ENCODE data around the gene LDHA. TPM values are rescaled to one million over a fixed set of nuclear protein-coding genes. Genes with fewer than 3 reads are reported as not detected.

Gene LDHA
- total and polyA plus RNA-seq, 2 of the 8 experiments (the other 6 are each of a cell fraction or from before 2014, with no cell fraction given), result 443 to 486 TPM

GRCh38 chr11:18455686-18456372 is 61.5 kb downstream of the LDHA start, which contains the start of gene LDHAL6A:
Gene LDHAL6A, plus strand, starts transcription at chr11:18455856. Its CDS starts 825 bp downstream, at chr11:18456681.
- Histone ChIP-seq H3K36me3 (ENCODE audit: control insufficient read depth in 2 of 4, insufficient read depth in 4 of 4, low read length in 3 of 4) (no peaks in the 10 kb centered on the region), H4K20me1 (replicated peaks in 1 of 2; ENCODE audit: control insufficient read depth in 1 of 2, insufficient read depth in 2 of 2, low read length in 2 of 2) (no peaks in the 10 kb centered on the region), H2BK120ac (replicated peaks; ENCODE audit: low read depth, low read length) (no peak within 1 kb of the TSS), H2BK15ac (ENCODE audit: low read length) (no peak within 1 kb of the TSS), H3K4me3 (ENCODE audit: extremely low read depth in 1 of 4, insufficient read depth in 2 of 4, low read depth in 3 of 4, low read length in 4 of 4) (no peak within 1 kb of the TSS), H3K23ac (ENCODE audit: insufficient read length) (no peak within 1 kb of the TSS), H2BK20ac (ENCODE audit: low read length) (no peak within 1 kb of the TSS), H3K4me1 (replicated peaks in 1 of 4; ENCODE audit: control insufficient read depth in 3 of 4, insufficient read depth in 4 of 4, low read length in 3 of 4) (no peaks in the 10 kb centered on the region), H3K14ac (ENCODE audit: insufficient read length) (no peak within 1 kb of the TSS), H4K91ac (replicated peaks; ENCODE audit: insufficient read length, low read length) (no peak within 1 kb of the TSS), H3K18ac (ENCODE audit: extremely low read depth, low read length) (no peak within 1 kb of the TSS), H4K8ac (ENCODE audit: extremely low read depth, insufficient read depth, low read length) (peak within 1 kb of the TSS; percentile 51), H3K79me2 (ENCODE audit: control insufficient read depth in 1 of 2, insufficient read depth in 2 of 2, low read length in 2 of 2) (no peaks in the 10 kb centered on the region), H4K5ac (ENCODE audit: insufficient read length, low read depth, low read length) (no peak within 1 kb of the TSS), H3K4ac (replicated peaks; ENCODE audit: insufficient read length, low read depth, low read length) (no peak within 1 kb of the TSS), H2AFZ (ENCODE audit: low read length) (no peak within 1 kb of the TSS), H2BK5ac (ENCODE audit: low read depth, low read length) (no peak within 1 kb of the TSS), H2BK12ac (ENCODE audit: low read depth, low read length) (0 out of 2 replicates have a peak within 1 kb of the TSS, but pooled peaks have one; percentile 4), H3K4me2 (ENCODE audit: insufficient read depth in 1 of 2, low read depth in 2 of 2, low read length in 2 of 2) (no peak within 1 kb of the TSS), H3K9me3 (ENCODE audit: insufficient read depth in 2 of 2, low read depth in 1 of 2, low read length in 1 of 2) (no peaks in the 10 kb centered on the region), H3K27ac (ENCODE audit: low read depth, low read length) (no peak within 1 kb of the TSS), H2AK5ac (ENCODE audit: low read depth, low read length) (no peak within 1 kb of the TSS), H3K9ac (replicated peaks in 1 of 4; ENCODE audit: extremely low read depth in 1 of 4, low read depth in 3 of 4, low read length in 3 of 4) (no peak within 1 kb of the TSS), H3K27me3 (replicated peaks in 1 of 4; ENCODE audit: control insufficient read depth in 3 of 4, extremely low read depth in 1 of 4, insufficient read depth in 3 of 4, low read length in 3 of 4) (no peaks in the 10 kb centered on the region), H3K23me2 (ENCODE audit: low read depth, low read length) (no peaks in the 10 kb centered on the region), H3K56ac (replicated peaks; ENCODE audit: insufficient read length, low read depth, low read length) (no peak within 1 kb of the TSS), H3K79me1 (ENCODE audit: low read depth, low read length) (no peaks in the 10 kb centered on the region)
- 93% methylated on average over 28 of the region's 47 CpGs; no CpG with 5 or more reads in 1 of the 2 experiments for WGBS, 2 experiments (ENCODE audit: extremely low coverage in 1 of 2, insufficient coverage in 1 of 2, insufficient read length in 1 of 2, insufficient replicate concordance in 2 of 2, low coverage in 1 of 2, low lambda C conversion rate in 2 of 2, missing lambda C conversion rate in 1 of 2)
- POLR2A ChIA-PET (ENCODE audit: partially characterized antibody), result interaction anchor here (0.7 to 1.1 kb wide), 3 partner anchors 71 to 179 kb away, joined by 3 to 4 read pairs (median 3); partner anchors contain the start of genes SPTY2D1 and TSG101
- DNase-seq (ENCODE audit: low read depth in 1 of 2, low spot score in 2 of 2), result peak in 1 of 2 experiments; percentile 53
- CTCF ChIA-PET (ENCODE audit: partially characterized antibody), result interaction anchor here (0.5 to 1.9 kb wide), 4 partner anchors 10 to 52 kb away, joined by 3 to 6 read pairs (median 4); no protein-coding TSS in a partner anchor
- FAIRE-seq, result no peak
- TF ChIP-seq RAD21 (IDR thresholded peaks at IDR 0.05 in 1 of 2, conservative IDR thresholded peaks at IDR 0.05 in 1 of 2; ENCODE audit: low read depth in 2 of 2, low read length in 2 of 2), result peak in 1 of 2 experiments; percentile 16; a peak in 1 of 4 replicates
- TF ChIP-seq CTCF (IDR thresholded peaks at IDR 0.05; ENCODE audit: control extremely low read depth in 1 of 3, insufficient read depth in 1 of 3, low read depth in 1 of 3, low read length in 3 of 3), result peak in 2 of 3 experiments; percentile 23 to 33; a peak in 2 of 4 replicates
- TF ChIP-seq BACH1 (IDR thresholded peaks at IDR 0.05; ENCODE audit: low read length), result 0 out of 2 replicates have a peak, but pooled peaks have one; percentile 44
- peak; percentile 87 for TF ChIP-seq E2F6 (IDR thresholded peaks at IDR 0.05)
- TF ChIP-seq, protein P1, sequence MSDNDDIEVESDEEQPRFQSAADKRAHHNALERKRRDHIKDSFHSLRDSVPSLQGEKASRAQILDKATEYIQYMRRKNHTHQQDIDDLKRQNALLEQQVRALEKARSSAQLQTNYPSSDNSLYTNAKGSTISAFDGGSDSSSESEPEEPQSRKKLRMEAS (IDR thresholded peaks at IDR 0.05), result peak; percentile 93
- no peak for TF ChIP-seq CTBP2 (IDR thresholded peaks at IDR 0.05; ENCODE audit: borderline replicate concordance, insufficient read depth, insufficient read length, low read length)
- peak; percentile 33 for TF ChIP-seq RNF2 (IDR thresholded peaks at IDR 0.05; ENCODE audit: borderline replicate concordance, low read depth, low read length, missing control alignments, poor library complexity, severe bottlenecking)
